Activated T-cell treated with anti-CD3 and anti-CD28 coated beads for 48 hours (primary cell): ENCODE data around the gene POP7.
"Not testable (repeated sequence)": the region's sequence is repeated elsewhere in the genome, so short reads cannot be mapped to it uniquely, and the experiment has no call there.

Experiments
- DNase-seq: peaks from one replicate; pipeline ENCODE4 v3.0.0-alpha.2; 2020; ENCODE audit warnings: low read depth

Gene POP7

DNA sequence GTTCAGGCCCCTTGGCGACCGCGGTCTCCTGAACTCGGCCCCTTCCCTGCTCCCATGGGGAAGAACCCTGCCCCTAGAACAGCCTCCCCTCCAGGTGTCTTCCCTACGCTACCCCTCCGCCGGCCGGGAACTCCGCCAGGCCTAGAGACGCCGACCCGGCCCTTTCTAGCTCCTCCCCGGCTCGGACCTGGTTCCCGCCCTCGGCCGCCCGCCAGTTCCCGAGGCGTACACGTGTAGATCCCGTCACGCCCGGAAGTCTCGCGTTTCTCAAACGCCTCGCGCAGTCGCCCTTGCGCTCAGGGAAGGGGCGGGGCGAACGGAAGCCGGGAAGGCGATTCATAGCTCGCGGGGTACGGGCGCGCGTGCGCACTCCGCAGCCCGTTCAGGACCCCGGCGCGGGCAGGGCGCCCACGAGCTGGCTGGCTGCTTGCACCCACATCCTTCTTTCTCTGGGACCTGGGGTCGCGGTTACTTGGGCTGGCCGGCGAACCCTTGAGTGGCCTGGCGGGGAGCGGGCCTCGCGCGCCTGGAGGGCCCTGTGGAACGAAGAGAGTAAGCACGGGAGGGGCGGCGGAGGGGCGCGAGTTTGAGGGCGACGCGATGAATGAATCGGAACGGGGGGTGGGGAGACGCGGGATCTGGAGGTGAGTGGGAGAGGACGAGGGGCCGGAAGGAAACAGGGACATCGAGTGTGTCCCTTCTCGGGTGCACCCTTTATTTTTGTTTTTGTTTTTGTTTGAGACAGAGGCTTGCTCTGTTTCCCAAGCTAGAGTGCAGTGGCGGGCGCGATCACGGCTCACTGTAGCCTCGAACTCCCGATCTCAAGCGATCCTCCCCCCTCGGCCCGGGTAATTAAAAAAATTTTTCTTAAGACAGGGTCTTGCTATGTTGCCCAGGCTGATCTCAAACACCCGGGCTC lies at the start of gene POP7:
Gene POP7 (plus strand): TSS at position 369 of the 919 bp plus-strand sequence. CDS start 710 bp downstream, outside the sequence.
- peak; percentile 99 for DNase-seq

DNA sequence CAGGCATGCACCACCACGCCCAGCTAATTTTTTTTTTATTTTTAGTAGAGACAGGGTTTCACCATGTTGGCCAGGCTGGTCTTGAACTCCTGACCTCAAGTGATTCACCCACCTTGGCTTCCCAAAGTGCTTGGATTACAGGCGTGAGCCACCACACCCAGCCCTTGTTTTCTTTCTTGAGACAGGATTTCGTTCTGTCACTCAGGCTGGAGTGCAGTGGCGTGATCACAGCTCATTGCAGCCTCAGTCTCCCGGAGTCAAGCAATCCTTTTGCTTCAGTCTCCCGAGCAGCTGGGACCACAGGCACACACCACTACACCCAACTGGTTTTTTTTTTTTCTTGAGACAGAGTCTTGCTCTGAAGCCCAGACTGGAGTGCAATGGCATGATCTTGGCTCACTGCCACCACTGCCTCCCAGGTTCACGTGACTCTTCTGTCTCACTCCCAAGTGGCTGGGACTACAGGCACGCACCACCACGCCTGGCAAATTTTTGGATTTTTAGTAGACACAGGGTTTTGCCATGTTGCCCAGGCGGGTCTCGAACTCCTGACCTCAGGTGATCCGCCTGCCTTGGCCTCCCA lies 43.6 kb upstream of the POP7 start:
- DNase-seq, result not testable (repeated sequence)

DNA sequence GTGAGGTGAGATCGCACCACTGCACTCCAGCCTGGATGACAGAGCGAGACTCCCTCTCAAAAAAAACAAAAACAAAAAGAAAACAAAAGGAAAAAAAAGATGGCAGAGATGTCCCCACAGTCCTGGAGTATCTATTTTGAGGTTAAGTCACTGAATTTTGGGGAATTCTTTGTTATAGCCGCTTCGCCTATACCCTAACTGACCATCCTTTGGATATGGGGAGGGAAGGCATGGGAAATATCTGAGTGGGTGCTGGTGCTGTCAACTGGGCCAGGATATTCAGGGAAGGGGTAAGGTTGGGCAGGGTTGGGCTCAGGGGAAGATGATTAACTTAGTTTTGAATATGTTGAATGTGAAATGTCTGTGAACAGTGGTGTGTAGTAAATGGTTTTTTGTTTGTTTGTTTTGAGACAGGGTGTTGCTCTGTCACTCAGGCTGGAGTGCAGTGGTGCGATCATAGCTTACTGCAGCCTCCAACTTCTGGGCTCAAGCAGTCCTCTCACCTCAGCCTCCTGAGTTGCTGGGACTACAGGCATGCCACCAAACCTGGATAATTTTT lies 40.7 kb upstream of the POP7 start:
- DNase-seq, result no peak

DNA sequence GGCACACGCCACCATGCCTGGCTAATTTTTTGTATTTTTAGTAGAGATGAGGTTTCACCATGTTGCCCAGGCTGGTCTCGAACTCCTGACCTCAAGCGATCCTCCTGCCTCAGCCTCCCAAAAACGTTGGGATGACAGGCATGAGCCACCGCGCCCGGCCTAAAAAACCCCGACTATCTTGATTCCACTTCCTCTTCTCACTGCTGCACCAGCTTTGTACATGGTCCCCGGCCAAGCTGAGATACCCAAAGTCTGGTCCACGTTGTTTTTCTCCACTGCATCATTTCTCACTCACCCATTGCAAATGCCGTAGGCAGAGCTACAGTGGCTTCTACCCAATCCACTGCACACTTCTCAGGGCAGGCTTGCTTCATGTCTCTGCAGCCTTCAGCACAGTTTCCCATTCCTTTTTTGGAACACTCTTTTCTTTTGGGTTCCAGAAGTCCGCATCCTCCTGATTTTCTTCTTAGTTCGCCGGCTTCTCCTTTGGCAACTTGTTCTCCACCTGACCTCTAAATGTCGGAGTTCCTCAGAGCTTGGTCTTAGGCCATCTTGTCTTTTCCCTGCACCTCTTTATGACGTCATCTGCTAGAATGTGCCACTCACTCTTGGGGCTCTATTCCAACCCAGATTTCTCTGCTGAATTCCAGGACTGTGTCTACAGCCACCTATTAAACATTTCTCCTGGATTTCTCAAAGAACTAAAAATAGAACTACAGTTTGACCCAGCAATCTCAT lies 38.4 kb upstream of the POP7 start:
- DNase-seq, result no peak

DNA sequence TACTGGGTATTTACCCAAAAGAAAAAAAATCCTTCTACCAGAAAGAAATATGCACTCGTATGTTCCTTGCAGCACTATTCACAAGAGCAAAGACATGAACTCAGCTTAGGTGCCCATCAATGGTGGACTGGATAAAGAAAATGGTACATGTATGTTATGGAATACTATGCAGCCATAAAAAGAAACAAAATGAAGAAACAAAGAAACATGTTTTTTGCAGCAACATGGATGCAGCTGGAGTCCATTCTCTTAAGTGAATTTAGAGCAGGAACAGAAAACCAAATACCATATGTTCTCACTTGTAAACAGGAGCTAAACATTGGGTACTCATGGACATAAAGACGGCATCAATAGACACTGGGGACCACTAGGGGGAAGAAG lies 37.9 kb upstream of the POP7 start:
- DNase-seq, result no peak

DNA sequence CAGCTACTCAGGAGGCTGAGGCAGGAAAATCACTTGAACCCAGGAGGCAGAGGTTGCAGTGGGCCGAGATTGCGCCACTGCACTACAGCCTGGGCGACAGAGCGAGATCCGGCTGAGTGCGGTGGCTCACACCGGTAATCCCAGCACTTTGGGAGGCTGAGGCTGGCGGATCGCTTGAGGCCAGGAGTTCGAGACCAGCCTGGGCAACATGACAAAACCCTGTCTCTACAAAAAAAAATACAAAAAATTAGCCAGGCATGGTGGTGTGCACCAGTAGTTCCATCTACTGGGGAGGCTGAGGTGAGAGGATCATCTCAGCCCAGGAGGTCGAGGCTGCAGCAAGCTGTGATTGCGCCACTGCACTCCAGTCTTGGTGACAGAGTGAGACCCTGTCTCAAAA lies 36.8 kb upstream of the POP7 start:
- not testable (repeated sequence) for DNase-seq

DNA sequence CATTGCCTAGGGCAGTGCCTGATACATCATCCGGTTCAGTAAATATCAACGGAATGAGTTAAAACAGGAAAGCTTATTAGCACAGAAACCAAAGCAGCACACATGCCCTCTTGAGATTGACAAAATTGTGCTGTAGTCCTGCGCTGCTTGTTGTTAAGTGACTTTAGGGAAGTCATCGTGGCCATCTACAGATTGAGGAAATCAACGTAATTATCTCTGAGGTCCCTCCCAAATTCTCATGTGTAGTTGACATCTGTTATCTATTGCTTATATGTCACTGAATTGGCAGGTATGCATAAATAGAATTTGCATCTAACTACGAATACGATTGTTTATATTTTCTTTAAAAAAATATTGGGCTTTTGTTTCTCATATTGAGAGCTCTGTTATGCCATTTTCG lies 35.8 kb upstream of the POP7 start:
- no peak for DNase-seq

DNA sequence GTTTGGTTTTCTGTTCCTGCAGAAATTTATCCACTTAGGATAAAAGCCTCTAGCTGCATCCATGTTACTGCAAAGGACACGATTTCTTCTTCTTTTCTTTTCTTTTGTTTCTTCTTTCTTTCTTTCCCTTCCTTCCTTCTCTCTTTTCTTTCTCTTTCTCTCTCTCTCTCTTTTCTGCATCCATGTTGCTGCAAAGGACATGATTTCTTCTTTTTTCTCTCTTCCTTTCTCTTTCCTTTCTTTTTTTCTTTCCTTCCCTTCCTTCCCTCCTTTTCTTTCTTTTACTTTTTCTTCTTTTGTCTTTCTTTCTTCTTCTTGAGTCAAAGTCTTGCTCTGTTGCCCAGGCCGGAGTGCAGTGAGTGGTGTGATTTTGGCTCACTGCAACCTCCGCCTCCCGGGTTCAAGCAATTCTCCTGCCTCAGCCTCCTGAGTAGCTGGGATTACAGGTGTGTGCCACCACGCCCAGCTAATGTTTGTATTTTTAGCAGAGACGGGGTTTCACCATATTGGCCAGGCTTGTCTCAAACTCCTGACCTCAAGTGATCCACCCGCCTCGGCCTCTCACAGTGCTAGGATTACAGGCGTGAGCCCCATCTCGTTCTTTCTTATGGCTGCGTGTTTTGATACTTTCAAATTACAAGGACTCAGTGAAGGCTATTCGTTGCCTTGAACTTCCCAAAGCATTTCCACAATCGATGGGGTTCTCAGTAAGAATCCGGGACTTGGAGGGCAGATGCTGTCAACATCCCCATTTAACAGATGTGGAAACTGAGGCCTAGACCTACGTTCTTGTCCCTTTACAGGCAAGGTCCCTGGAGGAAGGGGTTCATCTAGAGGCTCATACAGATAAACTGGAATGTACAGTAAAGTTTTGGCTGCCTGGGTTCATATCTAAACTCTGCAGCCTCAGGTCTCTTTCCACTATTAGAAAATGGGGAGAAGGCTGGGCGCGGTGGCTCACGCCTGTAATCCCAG lies 34.3 kb upstream of the POP7 start:
- no peak for DNase-seq

DNA sequence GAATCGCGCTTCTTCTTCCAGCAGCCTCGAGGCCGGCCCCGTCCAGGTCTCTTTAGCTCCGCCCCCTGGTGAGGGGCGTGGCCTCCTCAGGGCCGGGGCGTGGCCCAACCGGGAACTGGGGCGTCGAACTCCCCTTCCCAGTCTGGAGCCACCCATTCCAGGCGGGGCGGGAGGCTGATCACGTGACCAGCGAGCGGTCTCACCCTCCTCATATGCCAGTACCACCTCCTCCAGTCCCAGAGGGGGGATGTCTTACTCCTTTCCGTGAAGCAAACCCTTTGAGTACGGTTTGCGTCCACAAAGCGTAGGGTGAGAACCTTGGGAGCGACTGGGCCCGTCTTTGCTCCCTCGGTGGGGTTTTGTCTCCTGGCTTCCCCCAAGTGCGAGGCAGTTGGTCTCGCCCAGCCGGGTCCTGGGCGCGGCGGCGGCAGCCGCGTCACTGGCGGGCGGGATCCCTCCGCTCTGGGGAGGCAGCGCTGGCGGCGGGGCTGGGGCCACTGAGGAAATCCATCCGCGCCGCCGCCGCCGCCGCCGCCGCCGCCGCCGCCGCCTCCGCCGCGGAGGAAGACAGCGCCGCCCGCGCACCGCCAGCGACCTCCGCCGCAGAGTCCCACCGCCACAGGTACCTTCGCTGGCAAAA lies 32.5 kb upstream of the POP7 start, which contains the start of gene GNB2:
Gene GNB2 (plus strand): TSS at position 439 of the 640 bp plus-strand sequence. CDS start 2,526 bp downstream, outside the sequence.
- peak; percentile 100 for DNase-seq

DNA sequence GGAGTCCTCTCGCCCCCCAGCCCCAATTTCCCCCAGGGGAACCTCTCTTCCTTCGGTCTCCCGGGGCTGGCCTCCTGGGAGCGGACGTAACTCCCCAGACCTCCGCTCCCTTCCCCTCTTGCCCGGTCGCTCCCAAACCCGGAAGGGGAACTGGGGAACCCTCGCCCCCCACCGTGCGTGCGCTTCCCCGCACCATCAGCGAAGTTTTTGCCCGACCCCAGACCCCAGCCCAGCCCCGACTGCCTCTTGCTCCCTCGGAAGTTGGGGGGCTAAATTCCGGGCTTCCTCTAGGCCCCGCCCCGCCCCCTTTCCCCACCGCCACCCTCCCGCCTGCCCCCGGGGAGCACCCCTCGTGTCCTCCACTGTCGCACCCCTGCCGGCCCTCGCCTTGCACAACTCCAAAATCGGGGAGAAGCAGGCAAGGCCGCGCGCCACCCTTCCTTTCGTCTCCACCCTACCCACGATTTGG lies 31.9 kb upstream of the POP7 start:
- no peak for DNase-seq

DNA sequence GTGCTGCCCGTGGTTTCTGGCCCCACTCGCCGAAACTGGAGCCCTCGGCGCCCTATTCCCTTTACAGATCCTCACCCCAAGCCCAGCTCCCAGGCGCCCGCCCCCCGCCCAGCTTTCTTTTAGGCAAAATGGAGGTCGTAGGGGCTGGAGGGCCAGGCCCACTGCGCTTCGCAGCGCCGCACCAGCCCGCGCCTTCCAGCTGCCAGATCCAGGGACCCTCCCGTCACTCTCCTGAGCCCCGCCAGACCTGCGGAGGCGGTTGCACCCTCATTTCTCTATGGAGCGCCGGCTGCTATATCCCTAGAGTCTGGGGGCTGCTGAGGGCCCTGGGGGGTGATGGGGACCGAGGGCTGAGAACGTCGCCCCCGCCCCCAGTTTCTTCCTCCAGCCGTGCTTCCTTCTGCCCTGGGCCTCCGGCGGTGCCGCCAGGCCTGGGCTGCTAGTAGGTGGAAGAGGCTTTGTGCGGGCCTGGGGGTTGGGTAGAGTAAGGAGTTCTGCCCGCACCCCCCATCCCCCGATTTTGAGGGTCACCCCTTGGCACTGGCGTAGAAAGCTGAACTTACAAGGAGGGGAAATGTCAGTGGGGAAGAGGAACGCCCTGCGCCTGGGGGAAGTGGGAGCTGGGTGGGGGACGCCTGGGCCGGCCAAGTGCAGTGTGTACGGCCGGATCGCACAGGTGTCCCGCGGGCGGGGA lies 31.4 kb upstream of the POP7 start:
- DNase-seq, result no peak

DNA sequence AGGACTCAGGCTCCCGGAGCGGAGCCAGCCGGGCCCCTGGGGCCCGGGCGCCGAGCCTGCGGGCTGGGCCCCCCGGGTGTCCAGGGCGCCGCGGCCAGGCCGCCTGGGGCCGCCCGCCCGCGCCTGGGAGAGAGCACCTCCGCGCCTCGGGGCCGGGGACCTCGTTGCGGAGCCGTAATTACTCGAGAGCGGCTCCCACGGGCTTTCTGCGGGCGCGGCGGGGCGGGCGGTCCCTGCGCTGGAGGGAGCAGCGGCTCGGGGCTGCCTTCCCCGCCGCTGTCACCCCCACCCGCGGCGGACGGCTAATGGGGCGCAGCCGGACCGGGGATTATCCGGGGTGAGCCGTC lies 30.8 kb upstream of the POP7 start:
- DNase-seq, result no peak

DNA sequence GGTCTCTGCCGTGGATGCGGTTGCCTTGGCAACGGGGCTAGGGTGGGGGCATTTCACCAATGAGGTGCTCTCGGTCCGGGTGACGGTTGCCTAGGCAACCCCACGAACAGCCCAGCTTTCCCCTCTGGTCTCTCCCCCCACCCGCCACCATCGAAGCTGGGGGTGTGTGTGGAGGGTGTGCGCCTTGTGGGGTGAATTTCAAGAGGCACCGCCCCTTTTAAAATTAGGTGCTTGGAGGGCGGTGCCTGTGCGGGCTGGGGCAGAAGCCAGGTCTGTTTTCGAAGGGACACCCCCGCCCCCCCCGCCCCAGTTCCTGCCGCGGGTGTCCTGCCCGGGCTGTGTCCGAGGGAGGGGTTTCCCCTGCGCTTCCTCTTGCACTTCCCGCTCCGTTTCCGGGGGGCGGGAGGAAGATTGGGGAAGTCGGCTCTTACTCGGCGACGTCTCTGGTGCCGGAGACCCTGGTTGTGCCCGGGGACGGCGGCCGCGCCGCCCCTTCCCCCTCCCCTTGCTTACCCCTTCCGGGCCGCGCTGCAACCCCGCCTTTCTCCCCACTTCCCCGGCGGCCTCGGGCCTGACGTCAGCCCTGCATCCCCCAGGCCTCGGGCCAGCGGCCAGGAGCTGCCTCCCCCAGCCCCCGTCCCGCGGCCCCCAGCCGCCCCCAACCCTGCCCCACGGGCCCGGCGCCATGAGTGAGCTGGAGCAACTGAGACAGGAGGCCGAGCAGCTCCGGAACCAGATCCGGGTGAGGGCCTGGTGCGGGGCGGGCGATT lies 30.2 kb upstream of the POP7 start:
- peak; percentile 74 for DNase-seq

DNA sequence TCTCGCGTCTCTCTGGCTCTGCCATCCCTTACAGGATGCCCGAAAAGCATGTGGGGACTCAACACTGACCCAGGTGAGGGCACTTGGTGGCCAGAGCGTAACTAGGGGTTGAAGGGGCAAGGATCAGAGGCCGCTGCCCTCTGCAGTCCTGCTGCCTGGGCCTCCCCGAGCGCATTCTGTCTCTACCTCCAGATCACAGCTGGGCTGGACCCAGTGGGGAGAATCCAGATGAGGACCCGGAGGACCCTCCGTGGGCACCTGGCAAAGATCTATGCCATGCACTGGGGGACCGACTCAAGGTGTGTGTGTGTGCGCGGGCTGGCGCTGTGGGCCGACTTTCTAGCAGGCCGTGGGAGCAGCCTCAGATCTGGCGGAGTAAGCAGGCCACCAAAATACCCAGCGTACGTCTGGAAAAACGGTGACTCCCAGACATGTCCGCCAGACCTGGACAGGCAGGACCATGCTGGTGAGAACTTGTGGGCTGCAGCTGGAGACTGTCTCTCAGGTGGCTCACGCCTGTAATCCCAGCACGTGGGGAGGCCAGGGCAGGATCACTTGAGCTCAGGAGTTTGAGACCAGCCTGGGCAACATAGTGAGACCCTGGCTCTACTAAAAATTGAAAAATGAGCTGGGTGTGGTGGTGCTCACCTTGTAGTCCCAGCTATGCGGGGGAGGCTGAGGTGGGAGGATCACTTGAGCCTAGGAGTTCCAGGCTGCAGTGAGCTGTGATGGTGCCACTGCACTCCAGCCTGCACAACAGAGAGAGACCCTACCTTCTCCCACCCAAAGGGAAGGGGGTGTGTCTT lies 29.2 kb upstream of the POP7 start:
- no peak for DNase-seq

DNA sequence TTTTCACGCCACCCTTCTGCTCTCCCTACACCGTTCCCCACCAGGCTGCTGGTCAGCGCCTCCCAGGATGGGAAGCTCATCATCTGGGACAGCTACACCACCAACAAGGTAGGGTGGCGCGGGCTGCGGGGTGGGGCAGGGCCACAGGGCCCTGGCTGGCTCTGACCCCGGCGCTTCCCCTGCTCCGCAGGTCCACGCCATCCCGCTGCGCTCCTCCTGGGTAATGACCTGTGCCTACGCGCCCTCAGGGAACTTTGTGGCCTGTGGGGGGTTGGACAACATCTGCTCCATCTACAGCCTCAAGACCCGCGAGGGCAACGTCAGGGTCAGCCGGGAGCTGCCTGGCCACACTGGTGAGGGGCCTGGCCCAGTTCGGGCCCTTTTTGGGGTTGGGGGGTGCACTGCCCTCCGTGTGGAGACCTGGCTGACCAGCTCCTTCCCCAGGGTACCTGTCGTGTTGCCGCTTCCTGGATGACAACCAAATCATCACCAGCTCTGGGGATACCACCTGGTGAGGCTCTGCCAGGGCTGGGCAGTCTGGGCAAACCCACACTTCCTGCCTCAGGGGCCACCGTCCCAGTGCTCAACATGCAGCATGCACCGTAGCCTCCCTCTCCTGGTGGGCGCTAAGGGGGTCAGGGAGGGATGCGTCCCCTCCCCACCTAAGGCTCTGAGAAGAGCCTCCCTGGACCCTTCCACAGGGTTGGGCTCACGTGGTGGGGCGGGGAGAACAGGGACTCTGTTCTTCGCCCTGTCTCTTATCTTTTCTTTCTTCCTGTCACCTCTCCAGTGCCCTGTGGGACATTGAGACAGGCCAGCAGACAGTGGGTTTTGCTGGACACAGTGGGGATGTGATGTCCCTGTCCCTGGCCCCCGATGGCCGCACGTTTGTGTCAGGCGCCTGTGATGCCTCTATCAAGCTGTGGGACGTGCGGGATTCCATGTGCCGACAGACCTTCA lies 28.3 kb upstream of the POP7 start:
- DNase-seq, result no peak

DNA sequence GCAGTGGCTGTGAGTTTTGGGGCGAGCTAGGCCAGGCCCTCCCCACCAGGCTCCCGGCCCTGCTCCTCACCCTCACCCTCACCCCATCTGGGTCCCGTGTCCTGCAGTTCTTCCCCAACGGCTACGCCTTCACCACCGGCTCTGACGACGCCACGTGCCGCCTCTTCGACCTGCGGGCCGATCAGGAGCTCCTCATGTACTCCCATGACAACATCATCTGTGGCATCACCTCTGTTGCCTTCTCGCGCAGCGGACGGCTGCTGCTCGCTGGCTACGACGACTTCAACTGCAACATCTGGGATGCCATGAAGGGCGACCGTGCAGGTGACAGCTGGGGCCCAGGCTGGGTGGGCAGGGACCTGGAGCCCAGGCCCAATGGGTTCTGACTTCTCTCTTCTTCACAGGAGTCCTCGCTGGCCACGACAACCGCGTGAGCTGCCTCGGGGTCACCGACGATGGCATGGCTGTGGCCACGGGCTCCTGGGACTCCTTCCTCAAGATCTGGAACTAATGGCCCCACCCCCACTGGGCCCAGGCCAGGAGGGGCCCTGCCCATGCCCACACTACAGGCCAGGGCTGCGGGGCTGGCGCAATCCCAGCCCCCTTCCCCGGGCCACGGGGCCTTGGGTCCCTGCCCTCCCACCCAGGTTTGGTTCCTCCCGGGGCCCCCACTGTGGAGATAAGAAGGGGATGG lies 27.5 kb upstream of the POP7 start:
- DNase-seq, result no peak
